ENCODE results near the gene GAPVD1.

Gene GAPVD1

DNA sequence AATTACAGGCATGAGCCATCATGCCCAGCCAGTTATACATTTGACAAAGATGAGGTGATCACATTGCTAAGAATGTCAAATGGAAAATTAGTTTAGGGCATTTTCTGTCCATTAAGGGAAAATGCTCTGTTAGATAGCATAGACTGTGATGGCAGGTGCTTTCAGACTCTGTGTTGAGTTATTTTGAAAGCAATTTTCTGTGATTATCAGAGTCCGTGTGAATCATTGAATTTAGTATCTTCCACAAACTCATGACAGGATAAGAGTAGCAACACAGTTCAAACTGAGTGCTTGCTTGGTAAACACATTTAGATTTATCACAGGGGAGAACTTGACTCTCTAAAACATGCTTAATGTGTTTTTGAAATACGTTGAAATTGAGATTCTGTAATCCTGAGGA lies 69.0 kb downstream of the GAPVD1 start:
- TF ChIP-seq POU2F2 (IDR thresholded peaks at IDR 0.05; ENCODE audit: low read depth, low read length): no peak
- no peak for TF ChIP-seq POLR2AphosphoS5 (IDR thresholded peaks at IDR 0.05; ENCODE audit: low read depth, low read length)
- no peak for TF ChIP-seq SPI1 (IDR thresholded peaks at IDR 0.05; ENCODE audit: low read depth, low read length)
- TF ChIP-seq PAX5 (IDR thresholded peaks at IDR 0.05; ENCODE audit: insufficient read depth, low read length, severe bottlenecking): no peak
- TF ChIP-seq TAF1 (IDR thresholded peaks at IDR 0.05; ENCODE audit: low read depth, low read length): no peak
- TF ChIP-seq POLR2A (IDR thresholded peaks at IDR 0.05; ENCODE audit: low read depth, low read length): no peak
- DNase-seq (ENCODE audit: insufficient read length, low spot score) (no peak), FAIRE-seq (no peak)

DNA sequence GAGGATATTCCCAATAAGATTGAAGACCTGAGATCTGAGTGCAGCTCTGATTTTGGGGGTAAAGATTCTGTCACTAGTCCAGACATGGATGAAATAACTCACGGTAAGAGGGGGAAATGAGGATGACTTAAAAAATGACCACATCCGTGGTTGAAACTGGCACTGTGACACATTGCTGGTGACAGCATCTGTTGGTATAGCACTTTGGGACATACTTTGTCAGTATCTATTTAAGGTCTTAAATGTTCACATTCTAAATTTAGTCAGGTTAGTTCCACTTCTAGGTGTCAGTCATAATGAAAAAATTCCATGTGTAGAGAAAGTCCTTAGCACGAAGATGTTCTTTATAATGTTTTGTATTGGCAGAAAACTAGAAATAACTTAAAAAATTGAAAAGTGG lies 70.9 kb downstream of the GAPVD1 start:
- TF ChIP-seq POLR2AphosphoS5 (IDR thresholded peaks at IDR 0.05; ENCODE audit: low read depth, low read length) (no peak), SPI1 (IDR thresholded peaks at IDR 0.05; ENCODE audit: low read depth, low read length) (peak; percentile 42), PAX5 (IDR thresholded peaks at IDR 0.05; ENCODE audit: insufficient read depth, low read length, severe bottlenecking) (no peak), POLR2A (IDR thresholded peaks at IDR 0.05; ENCODE audit: low read depth, low read length) (no peak), POU2F2 (IDR thresholded peaks at IDR 0.05; ENCODE audit: low read depth, low read length) (peak; percentile 47; the same call in 1 of the 2 replicates)
- peak; percentile 30 for DNase-seq (ENCODE audit: insufficient read length, low spot score)
- FAIRE-seq: peak; percentile 90

DNA sequence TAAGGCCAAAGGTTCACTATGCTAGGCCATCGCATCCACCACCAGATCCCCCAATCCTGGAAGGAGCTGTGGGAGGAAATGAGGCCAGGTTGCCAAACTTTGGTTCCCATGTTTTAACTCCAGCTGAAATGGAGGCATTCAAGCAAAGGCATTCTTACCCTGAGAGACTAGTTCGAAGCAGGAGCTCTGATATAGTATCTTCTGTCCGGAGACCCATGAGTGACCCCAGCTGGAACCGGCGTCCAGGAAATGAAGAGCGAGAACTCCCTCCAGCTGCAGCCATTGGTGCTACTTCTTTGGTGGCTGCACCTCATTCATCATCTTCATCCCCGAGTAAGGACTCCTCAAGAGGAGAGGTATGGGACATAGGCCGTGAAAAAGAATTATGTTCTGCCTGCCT lies 75.6 kb downstream of the GAPVD1 start:
- DNase-seq (ENCODE audit: insufficient read length, low spot score) (no peak), FAIRE-seq (no peak)
- TF ChIP-seq TAF1 (IDR thresholded peaks at IDR 0.05; ENCODE audit: low read depth, low read length) (no peak), PAX5 (IDR thresholded peaks at IDR 0.05; ENCODE audit: insufficient read depth, low read length, severe bottlenecking) (no peak), POLR2A (IDR thresholded peaks at IDR 0.05; ENCODE audit: low read depth, low read length) (no peak), POU2F2 (IDR thresholded peaks at IDR 0.05; ENCODE audit: low read depth, low read length) (no peak), POLR2AphosphoS5 (IDR thresholded peaks at IDR 0.05; ENCODE audit: low read depth, low read length) (no peak), SPI1 (IDR thresholded peaks at IDR 0.05; ENCODE audit: low read depth, low read length) (no peak)

DNA sequence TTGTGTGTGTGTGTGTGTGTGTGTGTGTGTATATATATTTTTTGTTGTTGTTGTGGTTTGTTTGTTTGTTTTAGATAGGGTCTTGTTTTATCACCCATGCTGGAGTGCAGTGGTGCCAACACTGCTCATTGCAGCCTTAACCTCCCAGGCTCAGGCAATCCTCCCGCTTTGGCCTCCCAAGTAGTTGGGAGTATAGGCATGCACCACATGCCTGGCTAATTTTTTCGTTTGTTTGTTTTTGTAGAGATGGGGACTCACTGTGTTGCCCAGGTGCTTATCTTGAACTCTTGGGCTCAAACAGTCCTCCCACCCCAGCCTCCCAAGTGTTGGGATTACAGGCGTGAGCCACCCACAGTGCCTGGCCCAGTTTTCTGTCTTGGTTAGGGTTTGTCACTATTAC lies 77.3 kb downstream of the GAPVD1 start:
- FAIRE-seq (no peak), DNase-seq (ENCODE audit: insufficient read length, low spot score) (no peak)
- TF ChIP-seq POLR2A (IDR thresholded peaks at IDR 0.05; ENCODE audit: low read depth, low read length) (no peak), SPI1 (IDR thresholded peaks at IDR 0.05; ENCODE audit: low read depth, low read length) (no peak), TAF1 (IDR thresholded peaks at IDR 0.05; ENCODE audit: low read depth, low read length) (no peak), POU2F2 (IDR thresholded peaks at IDR 0.05; ENCODE audit: low read depth, low read length) (no peak), POLR2AphosphoS5 (IDR thresholded peaks at IDR 0.05; ENCODE audit: low read depth, low read length) (no peak), PAX5 (IDR thresholded peaks at IDR 0.05; ENCODE audit: insufficient read depth, low read length, severe bottlenecking) (no peak)

DNA sequence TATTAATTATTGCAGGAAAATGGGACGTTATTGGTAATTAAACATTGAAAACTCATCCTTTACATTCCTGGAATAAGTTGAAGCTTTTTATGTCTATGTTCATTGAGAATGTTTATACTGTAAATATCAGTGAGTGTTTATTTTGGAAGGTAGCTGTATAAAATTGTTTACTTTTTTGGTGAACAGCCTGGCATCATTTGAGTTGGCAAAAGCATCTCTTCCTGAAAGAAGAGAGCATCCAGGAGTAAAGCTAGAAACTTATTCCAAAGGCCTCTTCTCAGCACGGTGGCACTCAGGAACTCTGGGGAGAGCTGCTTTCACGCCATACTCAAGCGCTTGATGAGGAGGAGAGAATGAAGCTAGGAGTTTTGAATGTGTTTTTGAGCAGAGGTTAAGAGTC lies 79.9 kb downstream of the GAPVD1 start:
- DNase-seq (ENCODE audit: insufficient read length, low spot score) (no peak), FAIRE-seq (no peak)
- no peak for TF ChIP-seq POU2F2 (IDR thresholded peaks at IDR 0.05; ENCODE audit: low read depth, low read length)

DNA sequence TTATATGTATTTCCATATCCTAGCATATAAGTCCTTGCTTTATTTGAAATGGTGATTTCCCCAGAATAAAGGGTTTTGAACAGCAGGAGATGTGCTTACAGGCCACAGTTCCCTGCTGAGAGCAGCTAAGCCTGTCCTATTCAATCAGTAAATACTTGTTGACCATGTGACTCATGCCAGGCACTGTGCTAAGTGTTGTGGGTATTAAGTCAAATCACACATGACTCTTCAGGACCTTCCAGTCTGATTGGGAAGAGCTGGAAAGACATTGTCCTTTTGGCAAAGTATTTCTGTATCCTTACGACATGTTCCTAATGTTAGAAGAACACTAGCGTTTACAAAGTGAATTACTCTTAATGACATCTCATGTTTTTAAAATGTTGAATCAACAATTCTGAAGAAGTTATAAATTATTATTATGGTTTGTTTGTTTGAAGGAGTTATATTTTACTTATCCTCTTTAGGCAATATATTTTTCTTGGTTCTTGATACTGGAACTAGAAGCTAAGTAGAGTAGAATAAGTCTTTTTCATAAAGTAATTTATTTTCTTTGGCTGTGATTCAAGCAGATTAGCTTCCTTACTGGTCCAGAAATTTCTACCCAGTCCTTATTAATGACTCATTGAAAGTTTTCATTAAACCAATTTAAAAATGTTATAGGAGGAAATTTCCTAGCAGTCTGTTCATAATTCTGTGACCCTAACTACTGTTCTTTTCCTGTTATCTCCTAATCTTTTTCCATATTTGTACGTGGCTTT lies 82.1 kb downstream of the GAPVD1 start:
- FAIRE-seq (no peak), DNase-seq (ENCODE audit: insufficient read length, low spot score) (no peak)
- no peak for TF ChIP-seq POLR2AphosphoS5 (IDR thresholded peaks at IDR 0.05; ENCODE audit: low read depth, low read length)
- no peak for TF ChIP-seq POU2F2 (IDR thresholded peaks at IDR 0.05; ENCODE audit: low read depth, low read length)
- no peak for TF ChIP-seq SPI1 (IDR thresholded peaks at IDR 0.05; ENCODE audit: low read depth, low read length)

DNA sequence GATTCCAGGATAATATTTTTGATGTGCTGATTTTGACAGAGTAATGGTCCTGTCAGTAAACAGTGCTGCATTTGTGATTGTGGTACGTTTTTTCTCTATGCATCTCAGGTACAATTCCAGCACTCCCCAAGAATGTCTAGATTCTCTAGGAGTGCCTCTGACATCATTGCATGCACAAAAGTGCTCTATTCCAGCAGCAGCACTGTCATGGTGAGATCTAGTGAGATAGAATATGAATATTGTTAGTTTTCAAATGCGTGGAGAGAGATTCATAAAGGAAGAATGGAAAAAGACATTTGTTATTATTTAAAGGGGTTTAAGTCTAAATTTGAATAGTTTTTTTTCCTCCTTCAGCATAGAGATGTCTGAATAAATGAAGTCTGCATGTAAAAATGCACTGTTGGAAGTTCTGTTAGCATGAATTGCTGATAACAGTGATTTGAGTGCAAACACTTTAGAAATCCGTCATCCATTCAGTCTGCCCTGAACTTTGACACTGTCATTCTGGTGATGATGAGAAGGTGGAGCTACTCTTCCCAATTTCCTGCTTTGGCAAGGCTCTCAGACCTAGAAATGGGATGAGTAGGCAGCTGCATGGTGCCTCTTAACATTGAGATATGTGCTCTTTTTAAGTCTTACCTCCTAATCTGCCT lies 84.6 kb downstream of the GAPVD1 start:
- no peak for FAIRE-seq

DNA sequence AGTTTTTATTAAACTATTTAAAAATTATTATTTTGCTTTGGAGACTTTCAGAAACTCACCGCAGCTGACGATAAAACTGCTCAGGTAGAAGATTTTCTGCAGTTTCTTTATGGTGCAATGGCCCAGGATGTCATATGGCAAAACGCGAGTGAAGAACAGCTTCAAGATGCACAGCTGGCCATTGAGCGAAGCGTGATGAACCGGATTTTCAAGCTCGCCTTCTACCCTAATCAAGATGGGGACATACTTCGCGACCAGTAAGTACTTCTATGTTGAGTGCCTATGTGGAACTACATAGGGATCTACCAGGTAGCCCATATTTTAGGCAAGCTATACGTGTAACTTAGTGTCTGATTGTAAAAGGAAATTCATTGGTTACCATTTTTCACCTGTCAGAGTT lies 94.0 kb downstream of the GAPVD1 start:
- TF ChIP-seq POLR2A (IDR thresholded peaks at IDR 0.05; ENCODE audit: low read depth, low read length): no peak
- TF ChIP-seq TAF1 (IDR thresholded peaks at IDR 0.05; ENCODE audit: low read depth, low read length): no peak
- no peak for TF ChIP-seq POU2F2 (IDR thresholded peaks at IDR 0.05; ENCODE audit: low read depth, low read length)
- no peak for TF ChIP-seq SPI1 (IDR thresholded peaks at IDR 0.05; ENCODE audit: low read depth, low read length)
- TF ChIP-seq POLR2AphosphoS5 (IDR thresholded peaks at IDR 0.05; ENCODE audit: low read depth, low read length): no peak
- FAIRE-seq (no peak), DNase-seq (ENCODE audit: insufficient read length, low spot score) (no peak)

More for the DNA sequence above, 84.6 kb downstream of the GAPVD1 start:
- no peak for TF ChIP-seq PAX5 (IDR thresholded peaks at IDR 0.05; ENCODE audit: insufficient read depth, low read length, severe bottlenecking)
- TF ChIP-seq TAF1 (IDR thresholded peaks at IDR 0.05; ENCODE audit: low read depth, low read length): no peak
- TF ChIP-seq POLR2A (IDR thresholded peaks at IDR 0.05; ENCODE audit: low read depth, low read length): no peak
- TF ChIP-seq POLR2AphosphoS5 (IDR thresholded peaks at IDR 0.05; ENCODE audit: low read depth, low read length): no peak
- no peak for TF ChIP-seq SPI1 (IDR thresholded peaks at IDR 0.05; ENCODE audit: low read depth, low read length)
- TF ChIP-seq POU2F2 (IDR thresholded peaks at IDR 0.05; ENCODE audit: low read depth, low read length): no peak
- no peak for DNase-seq (ENCODE audit: insufficient read length, low spot score)

DNA sequence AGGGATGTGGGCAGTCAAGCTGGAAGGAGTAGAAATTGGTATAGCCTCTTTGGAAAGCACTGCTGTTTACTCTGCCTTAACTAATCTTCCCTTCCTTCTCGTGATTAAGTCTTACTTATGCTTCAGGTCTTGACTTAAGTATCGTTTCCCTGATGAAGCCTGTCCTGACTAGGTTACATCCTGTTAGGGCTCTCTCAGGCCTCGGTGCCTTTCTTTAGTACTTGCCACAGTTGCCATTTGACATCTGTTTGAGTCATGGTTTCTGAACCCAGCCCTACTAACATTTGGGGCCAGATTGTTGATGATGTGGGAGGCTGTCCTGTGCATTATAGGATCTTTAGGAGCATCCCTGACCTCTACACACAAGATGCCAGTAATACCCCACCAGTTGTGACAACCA lies 94.4 kb downstream of the GAPVD1 start:
- DNase-seq (ENCODE audit: insufficient read length, low spot score) (no peak), FAIRE-seq (no peak)
- TF ChIP-seq PAX5 (IDR thresholded peaks at IDR 0.05; ENCODE audit: insufficient read depth, low read length, severe bottlenecking) (no peak), POU2F2 (IDR thresholded peaks at IDR 0.05; ENCODE audit: low read depth, low read length) (no peak), TAF1 (IDR thresholded peaks at IDR 0.05; ENCODE audit: low read depth, low read length) (no peak), POLR2AphosphoS5 (IDR thresholded peaks at IDR 0.05; ENCODE audit: low read depth, low read length) (no peak)

DNA sequence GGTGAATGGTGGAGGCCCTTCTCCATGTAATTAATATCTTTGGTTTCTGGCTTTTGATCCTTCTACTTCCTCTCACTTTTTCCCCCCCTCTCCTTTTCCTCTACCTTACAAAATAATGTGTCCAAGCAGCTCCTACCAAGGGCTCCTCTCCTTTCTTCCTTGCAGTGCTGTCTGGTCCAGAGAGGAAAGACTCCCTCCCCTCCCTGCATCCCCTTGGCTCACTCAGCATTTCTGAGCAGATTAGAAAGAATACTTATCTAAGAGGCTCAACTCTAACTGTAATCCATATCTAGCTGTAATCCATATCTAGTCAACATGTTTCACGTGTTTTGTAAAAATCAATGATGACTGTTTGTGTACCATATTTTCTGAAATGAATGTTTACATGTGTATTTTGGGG lies 97.4 kb downstream of the GAPVD1 start:
- DNase-seq (ENCODE audit: insufficient read length, low spot score): no peak

More for the DNA sequence above, 97.4 kb downstream of the GAPVD1 start:
- TF ChIP-seq TAF1 (IDR thresholded peaks at IDR 0.05; ENCODE audit: low read depth, low read length) (no peak), SPI1 (IDR thresholded peaks at IDR 0.05; ENCODE audit: low read depth, low read length) (no peak), PAX5 (IDR thresholded peaks at IDR 0.05; ENCODE audit: insufficient read depth, low read length, severe bottlenecking) (no peak), POLR2AphosphoS5 (IDR thresholded peaks at IDR 0.05; ENCODE audit: low read depth, low read length) (no peak), POLR2A (IDR thresholded peaks at IDR 0.05; ENCODE audit: low read depth, low read length) (no peak), POU2F2 (IDR thresholded peaks at IDR 0.05; ENCODE audit: low read depth, low read length) (no peak)
- no peak for FAIRE-seq

All from GM12891 (cell line).